Progenitor cell of endocrine pancreas (in vitro differentiated cells): ENCODE measurements around the gene ADD3. TPM values are rescaled to one million over a fixed set of nuclear protein-coding genes. Genes with fewer than 3 reads are reported as not detected.
"Not testable (repeated sequence)": the region's sequence is repeated elsewhere in the genome, so short reads cannot be mapped to it uniquely, and the experiment has no call there.

ENCODE experiments used
- DNase-seq: peaks from one replicate; pipeline ENCODE4 v3.0.0; 2021; ENCODE audit warnings: low spot score; ENCODE audit not compliant: unreplicated experiment
- H3K27ac Mint-ChIP-seq: 2 replicates; pipeline ENCODE4 v1.8.0; 2021; ENCODE audit warnings: mild to moderate bottlenecking, moderate library complexity, mixed read lengths
- H3K27me3 Mint-ChIP-seq: 2 replicates; pipeline ENCODE4 v1.8.0; 2021; ENCODE audit warnings: mixed read lengths
- H3K36me3 Mint-ChIP-seq: 2 replicates; pipeline ENCODE4 v1.8.0; 2022; ENCODE audit warnings: mixed read lengths; ENCODE audit not compliant: insufficient read depth
- H3K4me1 Mint-ChIP-seq: 2 replicates; pipeline ENCODE4 v1.8.0; 2021; ENCODE audit warnings: low read depth, mixed read lengths
- H3K4me3 Mint-ChIP-seq: 2 replicates; pipeline ENCODE4 v1.8.0; 2021; ENCODE audit warnings: low read depth, mild to moderate bottlenecking, moderate library complexity, mixed read lengths
- H3K9me3 Mint-ChIP-seq: 2 replicates; pipeline ENCODE4 v1.8.0; 2021; ENCODE audit warnings: low read depth, mixed read lengths
- CTCF ChIP-seq: fragments of 200-600 bp; sonication (generic); IDR thresholded peaks from one replicate; pipeline ENCODE4 v1.5.0; 2021; ENCODE audit warnings: antibody characterized with exemption, mild to moderate bottlenecking; ENCODE audit not compliant: unreplicated experiment
- total RNA-seq: library from RNA; stranded (reverse); gene quantifications from 2 replicates; pipeline ENCODE4 v1.2.1, GENCODE V29; 2021

The ADD3 gene
- total RNA-seq, 1 donor from 2014 or later: 111 TPM

DNA sequence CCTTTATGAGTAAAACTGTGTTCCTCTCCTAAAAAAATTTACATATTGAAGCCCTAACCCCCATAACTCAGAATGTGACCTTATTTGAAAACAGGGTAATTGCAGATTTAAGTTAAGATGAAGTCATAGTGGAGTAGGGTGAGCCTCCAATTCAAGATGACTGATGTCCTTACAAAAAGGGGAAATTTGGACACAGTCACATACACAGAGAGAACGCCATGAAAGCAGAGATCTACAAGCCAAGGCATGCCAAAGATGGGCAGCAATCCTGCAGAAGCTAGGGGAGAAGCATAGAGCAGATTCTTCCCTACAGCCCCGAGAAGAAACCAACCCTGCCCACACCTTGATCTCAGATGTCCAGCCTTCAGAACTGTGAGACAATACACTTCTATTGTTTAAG is 23.8 kb upstream of the ADD3 start:
- Mint-ChIP-seq H3K36me3 (peaks cover 4% of the 10 kb centered on the region), H3K27ac (no peak overlapping the region), H3K4me1 (no peaks in the 10 kb centered on the region), H3K9me3 (peaks cover 10% of the 10 kb centered on the region), H3K27me3 (peaks cover 40% of the 10 kb centered on the region), H3K4me3 (no peak overlapping the region)
- TF ChIP-seq CTCF: no peak
- DNase-seq: no peak

- peaks cover 26% of the 10 kb centered on the region for H3K27me3 Mint-ChIP-seq
- not testable (repeated sequence) for H3K4me3 Mint-ChIP-seq, H3K27ac Mint-ChIP-seq, H3K4me1 Mint-ChIP-seq, H3K36me3 Mint-ChIP-seq, H3K9me3 Mint-ChIP-seq, DNase-seq
These were observed 22.0 kb upstream of the ADD3 start for GRCh38 chr10:109985768-109986167.

DNA sequence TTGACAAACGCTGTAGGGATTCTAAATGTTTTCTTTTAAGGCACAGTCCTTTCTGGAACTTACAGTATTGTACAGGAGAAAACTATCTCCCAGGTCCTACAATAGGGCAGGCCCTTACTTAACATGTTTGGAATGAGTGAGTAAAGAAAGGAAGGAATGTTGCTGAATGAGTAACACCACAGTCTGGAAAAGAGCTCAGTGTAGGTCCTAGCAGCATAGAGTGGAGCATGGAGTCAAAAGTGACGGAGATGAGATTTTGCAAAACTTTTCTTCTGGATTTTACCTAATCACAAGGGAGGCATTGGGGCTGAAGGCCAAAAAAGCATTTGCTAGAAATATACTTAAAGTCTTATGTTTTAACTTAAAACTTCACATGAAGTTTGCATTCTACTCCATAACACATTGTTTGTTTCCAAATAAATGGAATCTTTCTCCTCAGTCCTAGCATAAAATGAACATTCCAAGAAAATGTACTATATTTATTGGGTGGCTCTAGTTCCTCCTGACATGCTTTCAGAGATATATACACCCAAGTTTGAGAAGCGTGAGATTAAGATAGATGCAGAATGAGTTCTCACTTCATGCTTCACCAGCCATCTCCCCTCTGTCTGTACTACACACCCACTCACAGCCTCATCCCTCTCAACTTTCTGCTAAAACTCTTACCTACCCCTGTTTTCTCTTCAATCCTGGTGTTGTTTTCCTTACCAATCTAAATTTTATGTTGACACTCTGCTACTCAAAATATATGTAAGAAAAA is 20.2 kb upstream of the ADD3 start:
- H3K27me3 Mint-ChIP-seq: peaks cover 10% of the 10 kb centered on the region
- H3K4me3 Mint-ChIP-seq: no peak overlapping the region
- peaks cover 4% of the 10 kb centered on the region for H3K36me3 Mint-ChIP-seq
- H3K4me1 Mint-ChIP-seq: peaks cover 2% of the 10 kb centered on the region
- TF ChIP-seq CTCF: no peak
- H3K9me3 Mint-ChIP-seq: peaks cover 10% of the 10 kb centered on the region
- no peak for DNase-seq
- no peak overlapping the region for H3K27ac Mint-ChIP-seq

DNA sequence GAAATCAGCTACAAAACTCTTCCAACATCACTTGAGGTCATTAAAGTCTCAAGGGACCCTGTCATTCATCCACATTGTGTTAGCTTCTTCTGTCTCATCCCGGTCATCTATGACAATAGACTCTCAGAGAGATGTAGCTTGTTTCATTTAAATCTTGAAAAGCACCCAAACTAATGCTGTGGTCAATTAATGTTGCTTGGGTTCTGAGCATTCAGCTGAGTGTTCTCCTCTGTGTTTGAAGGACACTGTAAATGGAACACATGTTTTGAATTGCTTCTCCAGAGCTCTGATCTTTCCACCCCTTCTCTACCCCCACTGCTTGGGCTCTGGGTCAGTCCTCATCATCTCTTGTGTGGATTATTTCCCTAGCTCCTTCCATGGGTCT is 19.6 kb upstream of the ADD3 start:
- H3K27ac Mint-ChIP-seq: no peak overlapping the region
- TF ChIP-seq CTCF: no peak
- H3K4me1 Mint-ChIP-seq: peaks cover 4% of the 10 kb centered on the region
- H3K9me3 Mint-ChIP-seq: peaks cover 10% of the 10 kb centered on the region
- H3K27me3 Mint-ChIP-seq: peaks cover 10% of the 10 kb centered on the region
- peaks cover 4% of the 10 kb centered on the region for H3K36me3 Mint-ChIP-seq
- H3K4me3 Mint-ChIP-seq: no peak overlapping the region
- DNase-seq: no peak

GRCh38 chr10:109991266-109991855 is 16.4 kb upstream of the ADD3 start:
- peaks cover 4% of the 10 kb centered on the region for H3K9me3 Mint-ChIP-seq
- H3K4me3 Mint-ChIP-seq: no peak overlapping the region
- peaks cover 28% of the 10 kb centered on the region for H3K4me1 Mint-ChIP-seq
- peaks cover 10% of the 10 kb centered on the region for H3K27me3 Mint-ChIP-seq
- TF ChIP-seq CTCF: no peak
- H3K27ac Mint-ChIP-seq: no peak overlapping the region
- no peak for DNase-seq
- no peaks in the 10 kb centered on the region for H3K36me3 Mint-ChIP-seq

- Mint-ChIP-seq H3K4me1 (peaks cover 38% of the 10 kb centered on the region), H3K27me3 (peaks cover 8% of the 10 kb centered on the region), H3K4me3 (no peak overlapping the region), H3K27ac (peak overlapping the region; percentile 15), H3K36me3 (no peaks in the 10 kb centered on the region), H3K9me3 (peaks cover 4% of the 10 kb centered on the region)
- TF ChIP-seq CTCF: no peak
- DNase-seq: no peak
These were observed 15.3 kb upstream of the ADD3 start for GRCh38 chr10:109992485-109992884.
